Coronary artery (tissue), 2 donors: ENCODE data around the gene LDHD.

Experiments used
- DNase-seq: peaks from one replicate; pipeline ENCODE4 v3.0.0-alpha.2; 2017; ENCODE audit warnings: low spot score
- H3K27ac ChIP-seq, 2 donors: fragments of 200-600 bp; sonication (generic); one replicate each; pipeline ENCODE4 v1.5.1; 2016 to 2019
- H3K4me3 ChIP-seq: fragments of 200-600 bp; sonication (generic); 2 replicates; pipeline ENCODE4 v1.5.1; 2016; ENCODE audit warnings: mild to moderate bottlenecking, moderate library complexity
- CTCF ChIP-seq: fragments of 200-600 bp; sonication (generic); IDR thresholded peaks from one replicate; pipeline ENCODE4 v1.5.1; 2019; ENCODE audit warnings: antibody characterized with exemption

The LDHD gene

GRCh38 chr16:75114946-75115825, 1.4 kb downstream of the LDHD start:
- no peak for DNase-seq
- TF ChIP-seq CTCF: no peak
- peak overlapping the region in 1 of 2 donors; percentile 8 for H3K27ac ChIP-seq
- peak overlapping the region; percentile 77 for H3K4me3 ChIP-seq

- Histone ChIP-seq H3K27ac (no peak overlapping the region), H3K4me3 (no peak overlapping the region)
- DNase-seq: no peak
- no peak for TF ChIP-seq CTCF
Observed at GRCh38 chr16:75114179-75114945, 2.2 kb downstream of the LDHD start.

- Histone ChIP-seq H3K27ac (no peak overlapping the region), H3K4me3 (no peak overlapping the region)
- TF ChIP-seq CTCF: no peak
- DNase-seq: no peak
Observed at GRCh38 chr16:75113541-75114121, 2.9 kb downstream of the LDHD start.

- no peak for TF ChIP-seq CTCF
- Histone ChIP-seq H3K4me3 (no peak overlapping the region), H3K27ac (peak overlapping the region in 1 of 2 donors; percentile 89)
- no peak for DNase-seq
Observed at GRCh38 chr16:75112734-75113491, 3.7 kb downstream of the LDHD start.

- no peak overlapping the region for H3K4me3 ChIP-seq
- peak overlapping the region in 1 of 2 donors; percentile 89 for H3K27ac ChIP-seq
- TF ChIP-seq CTCF: no peak
- DNase-seq: no peak
Observed at GRCh38 chr16:75111961-75112733, 4.4 kb downstream of the LDHD start.

- no peak for DNase-seq
- TF ChIP-seq CTCF: no peak
- Histone ChIP-seq H3K27ac (peak overlapping the region; percentile 64 to 89), H3K4me3 (no peak overlapping the region)
Observed at GRCh38 chr16:75111514-75111940, 5.1 kb downstream of the LDHD start.
